ENCODE data around the gene GSTO2.

Gene GSTO2

DNA sequence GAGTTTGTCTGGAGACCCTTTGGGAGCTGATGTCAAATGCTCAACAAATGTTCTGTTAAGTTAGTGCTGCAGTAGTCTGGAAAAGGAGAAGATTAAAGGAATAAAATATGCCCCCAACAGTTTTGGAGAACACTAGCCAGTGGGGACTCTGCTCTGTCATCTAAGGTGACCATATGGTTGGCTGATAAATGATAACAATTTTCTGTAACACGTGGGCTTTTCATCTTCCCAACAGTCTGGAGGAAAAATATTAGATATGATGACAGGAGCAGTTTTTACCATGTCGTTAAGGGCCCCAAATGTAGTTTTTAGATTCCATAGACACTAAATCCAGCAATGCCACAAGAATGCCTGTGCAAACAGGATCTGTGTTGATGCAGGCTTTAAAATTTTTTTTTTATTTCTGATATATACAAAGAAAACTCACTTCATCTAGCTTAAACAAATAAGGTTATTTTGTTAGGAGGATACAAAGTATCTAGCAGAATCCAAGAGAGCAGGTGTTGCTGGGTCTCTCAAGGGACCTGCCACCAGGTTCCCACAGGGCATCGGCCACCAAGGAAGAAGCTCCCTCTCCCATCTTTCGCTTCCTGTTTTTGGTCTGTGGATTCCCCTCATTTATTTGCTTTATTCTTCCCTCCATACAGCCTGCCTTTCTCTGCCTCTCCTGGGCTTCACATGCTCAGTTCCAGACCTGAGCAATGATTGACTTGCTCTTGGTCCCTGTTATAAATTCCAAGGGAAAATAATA is 78.5 kb downstream of the GSTO2 start:
- intact Hi-C loops (cut with DNase I) = no loop called here
- no peak for DNase-seq

GRCh38 chr10:104348601-104349000 is 79.6 kb downstream of the GSTO2 start:
- intact Hi-C loops (cut with DNase I) = no loop called here
- DNase-seq = no peak

- DNase-seq = peak in 3 of 42 donors; percentile 9 to 25 (median 16)
- intact Hi-C loops (cut with DNase I) = loop anchor here (1.0 to 5.0 kb wide), 2 partner anchors 42 to 56 kb away; no protein-coding TSS in a partner anchor
These were observed 80.7 kb downstream of the GSTO2 start for GRCh38 chr10:104349623-104350126.

GRCh38 chr10:104350127-104350635 is 81.2 kb downstream of the GSTO2 start:
- intact Hi-C loops (cut with DNase I) = loop anchor here (5.0 kb wide), 1 partner anchor 43 kb away; no protein-coding TSS in a partner anchor
- peak in 10 of 42 donors; percentile 16 to 68 (median 44) for DNase-seq

DNA sequence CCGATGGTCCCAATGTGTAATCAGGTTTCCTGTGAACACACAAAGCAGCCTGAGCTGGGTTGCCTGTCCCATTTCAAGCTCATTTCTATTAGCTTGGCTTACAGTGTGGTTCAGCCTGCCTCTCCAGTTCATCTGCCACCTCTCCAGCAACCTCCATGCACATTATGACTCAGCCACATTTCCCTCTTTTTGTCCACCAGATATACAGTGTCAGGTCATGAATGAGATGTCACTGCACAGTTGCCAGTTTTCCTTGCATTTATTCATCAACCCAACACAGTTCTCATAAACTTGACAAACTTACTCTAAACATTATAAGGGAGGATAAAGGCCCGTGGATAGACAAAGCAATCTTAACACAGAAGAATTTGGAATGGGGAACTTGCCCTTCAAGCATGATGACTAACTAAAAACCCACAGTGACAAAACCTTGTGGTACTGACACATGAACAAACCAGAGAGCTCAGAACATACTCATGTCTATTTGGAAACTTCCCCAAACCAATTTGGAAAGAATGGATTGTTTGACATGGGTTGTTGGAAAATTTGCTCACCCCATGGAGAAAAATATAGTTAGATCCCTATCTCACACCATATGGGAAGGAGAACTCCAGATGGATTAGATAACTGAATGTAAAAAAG is 82.2 kb downstream of the GSTO2 start:
- intact Hi-C loops (cut with DNase I) = loop anchor here (5.0 kb wide), 1 partner anchor 44 kb away; no protein-coding TSS in a partner anchor
- DNase-seq = no peak

- intact Hi-C loops (cut with DNase I) = loop anchor here (5.0 kb wide), 1 partner anchor 45 kb away; no protein-coding TSS in a partner anchor
- no peak for DNase-seq
These were observed 82.9 kb downstream of the GSTO2 start for GRCh38 chr10:104351919-104352318.

DNA sequence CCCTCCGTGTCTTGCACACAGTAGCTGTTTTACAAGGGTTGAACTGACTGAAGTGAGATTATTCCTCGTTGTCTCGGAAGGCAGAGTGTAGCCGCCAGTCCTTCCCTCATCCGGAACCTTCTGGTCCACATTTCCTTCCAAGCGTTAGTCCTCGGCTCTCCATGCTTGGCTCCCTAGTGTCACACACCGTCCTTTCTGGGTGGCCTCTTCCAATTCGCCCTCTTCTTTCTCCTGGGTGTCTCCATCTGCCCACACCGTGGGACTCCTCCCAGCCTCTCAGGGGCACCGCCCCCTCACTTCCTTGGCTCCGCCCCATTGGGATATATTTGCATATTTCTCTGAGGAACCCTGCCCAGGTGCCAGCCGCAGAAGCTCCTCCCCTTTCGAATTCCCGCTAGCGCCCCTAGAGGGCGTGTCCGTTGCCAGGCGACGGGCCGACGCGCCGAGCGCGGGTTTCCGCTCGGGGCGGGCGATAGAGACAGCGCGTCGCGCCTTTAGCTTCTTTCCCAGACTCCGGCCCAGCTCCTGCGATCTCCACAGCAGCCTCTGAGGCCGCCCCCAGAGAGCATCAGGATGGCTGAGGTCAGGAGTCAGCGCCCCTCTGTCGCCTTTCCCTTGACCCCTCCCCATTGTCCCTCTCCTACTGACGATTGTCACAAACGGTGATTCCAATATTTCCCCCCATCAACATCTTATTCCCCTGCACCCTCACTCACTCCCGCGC is 84.5 kb downstream of the GSTO2 start, which contains the start of gene CFAP58:
TSS of gene CFAP58 (plus strand) at position 509 of the 724 bp plus-strand sequence. CDS start at position 574, 65 bp downstream.
- intact Hi-C loops (cut with DNase I) = loop anchor here (5.0 kb wide), 1 partner anchor 46 kb away; no protein-coding TSS in a partner anchor
- peak; percentile 82 to 97 (median 91) for DNase-seq

All from head of caudate nucleus (tissue), 42 donors.